Upper lobe of left lung (tissue), 6 donors: ENCODE data around the gene MSANTD3. TPM values are rescaled to one million over a fixed set of nuclear protein-coding genes. Genes with fewer than 3 reads are reported as not detected.
"Not testable (repeated sequence)": the region's sequence is repeated elsewhere in the genome, so short reads cannot be mapped to it uniquely, and the experiment has no call there.

ENCODE experiments used
- ATAC-seq, 2 donors: fragments of 200-7000 bp; cut with Tn5 transposase; one replicate each; pipeline ENCODE4 v1.9.1; 2022; ENCODE audit warnings: mild to moderate bottlenecking in 2 of 2, moderate library complexity in 2 of 2; ENCODE audit not compliant: low FRiP score in 2 of 2
- DNase-seq, 2 donors: peaks; one replicate each; pipeline ENCODE4 v3.0.0-alpha.2; 2019 to 2020
- H3K27ac ChIP-seq, 4 donors: fragments of 200-600 bp; sonication (generic); one replicate each; pipeline ENCODE4 v1.5.1; 2016 to 2019
- H3K27me3 ChIP-seq, 4 donors: fragments of 200-600 bp; sonication (generic); one replicate each; pipeline ENCODE4 v1.5.1; 2017 to 2019
- H3K36me3 ChIP-seq, 4 donors: fragments of 200-600 bp; sonication (generic); one replicate each; pipeline ENCODE4 v1.5.1; 2016 to 2019
- H3K4me1 ChIP-seq, 4 donors: fragments of 200-600 bp; sonication (generic); one replicate each; pipeline ENCODE4 v1.5.1; 2018 to 2019
- H3K4me3 ChIP-seq, 4 donors: fragments of 200-600 bp; sonication (generic); one replicate each; pipeline ENCODE4 v1.5.1; 2017 to 2019; ENCODE audit warnings: mild to moderate bottlenecking in 2 of 4, moderate library complexity in 1 of 4
- H3K9me3 ChIP-seq, 4 donors: fragments of 200-600 bp; sonication (generic); one replicate each; pipeline ENCODE4 v1.5.1; 2018 to 2019
- EP300 ChIP-seq, 4 donors: sonication (generic); formaldehyde crosslinking; IDR thresholded peaks; one replicate each; pipeline ENCODE4 v1.5.1; 2017; ENCODE audit warnings: antibody characterized with exemption in 4 of 4, control low read depth in 2 of 4
- POLR2A ChIP-seq, 4 donors: fragments of 450-650 bp; IDR thresholded peaks; one replicate each; pipeline ENCODE4 v1.5.1; 2016 to 2017; ENCODE audit warnings: antibody characterized with exemption in 4 of 4, mild to moderate bottlenecking in 2 of 4
- POLR2AphosphoS5 ChIP-seq, 2 donors: sonication (generic); formaldehyde crosslinking; IDR thresholded peaks; one replicate each; pipeline ENCODE4 v1.5.1; 2017; ENCODE audit warnings: antibody characterized with exemption in 2 of 2
- WGBS, 2 donors: methylation state at CpG; one replicate each; pipeline ENCODE4 v1.1.5; 2017 to 2018; 5-methylcytosine and 5-hydroxymethylcytosine counted together
- total RNA-seq, 6 donors: library from RNA; depleted of rRNA in 4 of 6; stranded (reverse); fragments of >200 nt in 4 of 6; gene quantifications; one replicate each; pipeline versions ENCODE4 v1.1.0 to v1.2.1, GENCODE V29; 2016 to 2021
- TF ChIP-seq, protein P1 (sequence below), 6 experiments: fragments of 450-650 bp in 4 of 6; fragments of 200-600 bp in 2 of 6; sonication (generic) in 2 of 6; IDR thresholded peaks; one replicate each; pipeline ENCODE4 v1.5.1; 2016 to 2019; ENCODE audit warnings: antibody characterized with exemption in 6 of 6
- donor health status: DM: no; HTN: no; CAD: no; lungs with moderate emphysema.
- donor health status: DM: no; HTN: yes; CAD: no; lungs with severe emphysema.

The MSANTD3 gene, protein sequence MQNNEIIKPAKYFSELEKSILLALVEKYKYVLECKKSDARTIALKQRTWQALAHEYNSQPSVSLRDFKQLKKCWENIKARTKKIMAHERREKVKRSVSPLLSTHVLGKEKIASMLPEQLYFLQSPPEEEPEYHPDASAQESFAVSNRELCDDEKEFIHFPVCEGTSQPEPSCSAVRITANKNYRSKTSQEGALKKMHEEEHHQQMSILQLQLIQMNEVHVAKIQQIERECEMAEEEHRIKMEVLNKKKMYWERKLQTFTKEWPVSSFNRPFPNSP
- 10 to 100 TPM; 13.6 to 28.3 (median 23.0) TPM for total RNA-seq

- H3K27ac ChIP-seq, result peak within 1 kb of the TSS; percentile 81 to 93 (median 88)
- peaks cover 14 to 30% (median 24%) of the 10 kb centered on the region in 4 donors for H3K4me1 ChIP-seq
- ATAC-seq, result peak; percentile 82 to 87
- TF ChIP-seq EP300 (IDR thresholded peaks at IDR 0.05) (no peak), POLR2AphosphoS5 (IDR thresholded peaks at IDR 0.05) (peak in 1 of 2 donors; percentile 10), POLR2A (IDR thresholded peaks at IDR 0.05) (peak in 2 of 4 donors; percentile 19 to 38)
- TF ChIP-seq, protein P1, sequence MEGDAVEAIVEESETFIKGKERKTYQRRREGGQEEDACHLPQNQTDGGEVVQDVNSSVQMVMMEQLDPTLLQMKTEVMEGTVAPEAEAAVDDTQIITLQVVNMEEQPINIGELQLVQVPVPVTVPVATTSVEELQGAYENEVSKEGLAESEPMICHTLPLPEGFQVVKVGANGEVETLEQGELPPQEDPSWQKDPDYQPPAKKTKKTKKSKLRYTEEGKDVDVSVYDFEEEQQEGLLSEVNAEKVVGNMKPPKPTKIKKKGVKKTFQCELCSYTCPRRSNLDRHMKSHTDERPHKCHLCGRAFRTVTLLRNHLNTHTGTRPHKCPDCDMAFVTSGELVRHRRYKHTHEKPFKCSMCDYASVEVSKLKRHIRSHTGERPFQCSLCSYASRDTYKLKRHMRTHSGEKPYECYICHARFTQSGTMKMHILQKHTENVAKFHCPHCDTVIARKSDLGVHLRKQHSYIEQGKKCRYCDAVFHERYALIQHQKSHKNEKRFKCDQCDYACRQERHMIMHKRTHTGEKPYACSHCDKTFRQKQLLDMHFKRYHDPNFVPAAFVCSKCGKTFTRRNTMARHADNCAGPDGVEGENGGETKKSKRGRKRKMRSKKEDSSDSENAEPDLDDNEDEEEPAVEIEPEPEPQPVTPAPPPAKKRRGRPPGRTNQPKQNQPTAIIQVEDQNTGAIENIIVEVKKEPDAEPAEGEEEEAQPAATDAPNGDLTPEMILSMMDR (IDR thresholded peaks at IDR 0.05), result peak; percentile 21 to 72 (median 54)
- peak; percentile 76 to 95 for DNase-seq
- WGBS, 2 donors, result 1% methylated on average over 13 to 27 of the region's 80 CpGs
- peak within 1 kb of the TSS; percentile 87 to 94 (median 92) for H3K4me3 ChIP-seq
- H3K27me3 ChIP-seq, result no peaks in the 10 kb centered on the region
- no peaks in the 10 kb centered on the region for H3K36me3 ChIP-seq
- H3K9me3 ChIP-seq, result no peaks in the 10 kb centered on the region
Observed at GRCh38 chr9:100426530-100427365, at the start of gene MSANTD3. Gene MSANTD3 (plus strand): TSS chr9:100427143. CDS start chr9:100441939, 14,796 bp downstream.

- no peak for TF ChIP-seq POLR2AphosphoS5 (IDR thresholded peaks at IDR 0.05)
- TF ChIP-seq, protein P1 (IDR thresholded peaks at IDR 0.05), result no peak
- TF ChIP-seq EP300 (IDR thresholded peaks at IDR 0.05), result no peak
- no peak for TF ChIP-seq POLR2A (IDR thresholded peaks at IDR 0.05)
- no peak overlapping the region for H3K4me3 ChIP-seq
- no peaks in the 10 kb centered on the region for H3K4me1 ChIP-seq
- peaks cover 0 to 7% (median 2%) of the 10 kb centered on the region in 4 donors for H3K9me3 ChIP-seq
- WGBS, 2 donors, result 72 to 93% methylated on average over 4 of the region's 4 CpGs
- no peaks in the 10 kb centered on the region for H3K27me3 ChIP-seq
- H3K27ac ChIP-seq, result no peak overlapping the region
- no peaks in the 10 kb centered on the region for H3K36me3 ChIP-seq
- DNase-seq, result no peak
- no peak for ATAC-seq
Observed at GRCh38 chr9:100379862-100380261, 47.1 kb upstream of the MSANTD3 start.

DNA sequence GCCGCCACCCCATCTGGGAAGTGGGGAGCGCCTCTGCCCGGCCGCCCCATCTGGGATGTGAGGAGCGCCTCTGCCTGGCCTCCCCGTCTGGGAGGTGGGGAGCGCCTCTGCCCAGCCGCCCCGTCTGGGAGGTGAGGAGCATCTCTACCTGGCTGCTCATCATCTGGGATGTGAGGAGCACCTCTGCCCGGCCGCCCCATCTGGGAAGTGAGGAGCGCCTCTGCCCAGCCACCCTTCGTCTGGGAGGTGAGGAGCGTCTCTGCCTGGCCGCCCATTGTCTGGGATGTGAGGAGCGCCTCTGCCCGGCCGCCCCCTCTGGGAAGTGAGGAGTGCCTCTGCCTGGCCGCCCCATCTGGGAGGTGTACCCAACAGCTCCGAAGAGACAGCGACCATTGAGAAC lies 34.0 kb upstream of the MSANTD3 start:
- ATAC-seq, H3K4me3 ChIP-seq: not testable (repeated sequence)

GRCh38 chr9:100394032-100394695 lies 32.8 kb upstream of the MSANTD3 start:
- Histone ChIP-seq H3K4me1 (no peaks in the 10 kb centered on the region), H3K9me3 (peaks cover 0 to 9% (median 0%) of the 10 kb centered on the region in 4 donors), H3K27me3 (no peaks in the 10 kb centered on the region), H3K27ac (no peak overlapping the region), H3K4me3 (no peak overlapping the region), H3K36me3 (no peaks in the 10 kb centered on the region)
- no peak for TF ChIP-seq EP300 (IDR thresholded peaks at IDR 0.05)
- TF ChIP-seq, protein P1 (IDR thresholded peaks at IDR 0.05), result no peak
- TF ChIP-seq POLR2AphosphoS5 (IDR thresholded peaks at IDR 0.05), result no peak
- TF ChIP-seq POLR2A (IDR thresholded peaks at IDR 0.05), result no peak
- DNase-seq (no peak), ATAC-seq (no peak)

More for the DNA sequence above, 34.0 kb upstream of the MSANTD3 start:
- peak in 1 of 2 donors; percentile 48 for DNase-seq
- H3K36me3 ChIP-seq, H3K9me3 ChIP-seq, H3K27me3 ChIP-seq, H3K4me1 ChIP-seq, H3K27ac ChIP-seq: not testable (repeated sequence)
- WGBS, 2 donors, result 95 to 100% methylated on average over 9 to 10 of the region's 21 CpGs

DNA sequence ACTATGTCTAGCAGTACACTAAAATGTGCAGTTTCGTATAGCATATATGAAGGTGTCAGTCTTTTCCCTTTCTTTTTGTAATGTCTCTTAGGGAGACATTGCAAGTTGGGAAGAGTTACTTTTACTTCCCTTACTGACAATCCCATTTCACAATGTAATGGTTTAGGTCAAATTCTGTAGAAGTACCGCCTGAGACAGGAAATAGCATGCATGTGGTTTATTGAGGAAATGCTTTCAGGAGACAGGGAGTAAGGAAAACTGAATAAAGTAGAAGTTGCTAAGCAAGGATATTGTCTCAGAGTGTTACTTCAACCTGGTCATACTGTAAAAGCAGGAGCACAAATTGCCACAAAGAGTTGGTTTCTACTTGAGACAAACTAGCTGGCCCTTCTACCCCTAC lies 32.1 kb upstream of the MSANTD3 start:
- ATAC-seq, result peak in 1 of 2 donors; percentile 23
- 59 to 72% methylated on average over 2 of the region's 2 CpGs for WGBS, 2 donors
- no peak overlapping the region for H3K27ac ChIP-seq

More for the DNA sequence above, 32.1 kb upstream of the MSANTD3 start:
- H3K4me3 ChIP-seq, result no peak overlapping the region
- peaks cover 0 to 9% (median 0%) of the 10 kb centered on the region in 4 donors for H3K9me3 ChIP-seq
- H3K27me3 ChIP-seq, result no peaks in the 10 kb centered on the region
- TF ChIP-seq POLR2A (IDR thresholded peaks at IDR 0.05) (no peak), EP300 (IDR thresholded peaks at IDR 0.05) (no peak), POLR2AphosphoS5 (IDR thresholded peaks at IDR 0.05) (no peak)
- TF ChIP-seq, protein P1 (IDR thresholded peaks at IDR 0.05), result no peak
- DNase-seq, result no peak
- H3K4me1 ChIP-seq, result no peaks in the 10 kb centered on the region
- no peaks in the 10 kb centered on the region for H3K36me3 ChIP-seq
